DND-41 (cell line): ENCODE data around the gene SNPH.

Experiments
- ATAC-seq: fragments of 200-7000 bp; cut with Tn5 transposase; 3 replicates; pipeline ENCODE4 v1.9.1; 2021; ENCODE audit warnings: low read depth; ENCODE audit not compliant: insufficient read depth
- DNase-seq: peaks from one replicate; pipeline ENCODE4 v3.0.0-alpha.2; 2020
- H2AFZ ChIP-seq: 2 replicates; pipeline ENCODE4 v1.6.0; 2012; ENCODE audit warnings: low read depth, low read length
- H3K27ac ChIP-seq: 2 replicates; pipeline ENCODE4 v1.5.1; 2012; ENCODE audit warnings: low read length, inconsistent platforms
- H3K27me3 ChIP-seq: fragments of 200-600 bp; sonication (generic); 2 replicates; pipeline ENCODE4 v1.6.0; 2012; ENCODE audit warnings: low read length, mild to moderate bottlenecking, inconsistent platforms; ENCODE audit not compliant: insufficient read depth, poor library complexity
- H3K36me3 ChIP-seq: 2 replicates; pipeline ENCODE4 v1.5.1; 2012; ENCODE audit warnings: low read length, inconsistent platforms; ENCODE audit not compliant: insufficient read depth
- H3K4me1 ChIP-seq: 2 replicates; pipeline ENCODE4 v1.5.1; 2012; ENCODE audit warnings: mild to moderate bottlenecking, low read length; ENCODE audit not compliant: insufficient read depth
- H3K4me2 ChIP-seq: 2 replicates; pipeline ENCODE4 v1.6.0; 2012; ENCODE audit warnings: mild to moderate bottlenecking, moderate library complexity, low read length, inconsistent platforms; ENCODE audit not compliant: insufficient read depth
- H3K4me3 ChIP-seq, 2 experiments: fragments of 200-600 bp in 1 of 2; shearing (Covaris generic) in 1 of 2; 2 replicates each; pipeline ENCODE4 v1.5.1; 2012 to 2016; ENCODE audit warnings: inconsistent platforms in 2 of 2, low read length in 2 of 2, mild to moderate bottlenecking in 2 of 2, low read depth in 1 of 2, moderate library complexity in 1 of 2
- H3K79me2 ChIP-seq: 2 replicates; pipeline ENCODE4 v1.6.0; 2012; ENCODE audit warnings: low read length, inconsistent platforms; ENCODE audit not compliant: insufficient read depth
- H3K9ac ChIP-seq: 2 replicates; pipeline ENCODE4 v1.6.0; 2012; ENCODE audit warnings: low read depth, mild to moderate bottlenecking, inconsistent platforms, low read length, moderate library complexity
- H3K9me3 ChIP-seq: 2 replicates; pipeline ENCODE4 v1.5.1; 2012; ENCODE audit warnings: low read length, moderate library complexity, mild to moderate bottlenecking, inconsistent platforms; ENCODE audit not compliant: insufficient read depth, severe bottlenecking
- H4K20me1 ChIP-seq: 2 replicates; pipeline ENCODE4 v1.6.0; 2012; ENCODE audit warnings: low read length; ENCODE audit not compliant: insufficient read depth
- CTCF ChIP-seq: IDR thresholded peaks from 2 replicates; pipeline ENCODE4 v1.5.1; 2012; ENCODE audit warnings: borderline replicate concordance, low read length, moderate library complexity, mild to moderate bottlenecking; ENCODE audit not compliant: poor library complexity, severe bottlenecking; ENCODE audit errors: extremely low read depth
- EZH2 ChIP-seq: IDR thresholded peaks from 3 replicates; pipeline ENCODE4 v1.6.1; 2012; ENCODE audit warnings: borderline replicate concordance, low read depth, mild to moderate bottlenecking, moderate library complexity, low read length, inconsistent platforms; ENCODE audit not compliant: severe bottlenecking

SNPH gene

GRCh38 chr20:1345030-1345755, 79.1 kb downstream of the SNPH start:
- Histone ChIP-seq H3K79me2 (no peaks in the 10 kb centered on the region), H3K27ac (no peak overlapping the region), H3K36me3 (0 out of 2 replicates have a peak, but pooled peaks cover 5% of the 10 kb centered on the region), H3K9me3 (peaks cover 6% of the 10 kb centered on the region), H3K9ac (no peak overlapping the region), H4K20me1 (peaks cover 5% of the 10 kb centered on the region), H3K4me3 (no peak overlapping the region), H3K4me1 (peaks cover 16% of the 10 kb centered on the region), H2AFZ (no peak overlapping the region), H3K27me3 (no peaks in the 10 kb centered on the region), H3K4me2 (no peak overlapping the region)
- DNase-seq (peak; percentile 2), ATAC-seq (no peak)
- TF ChIP-seq EZH2 = no peak
- no peak for TF ChIP-seq CTCF

GRCh38 chr20:1345756-1346093, 79.6 kb downstream of the SNPH start:
- no peak overlapping the region for H3K4me3 ChIP-seq
- H3K27me3 ChIP-seq = no peaks in the 10 kb centered on the region
- DNase-seq = no peak
- no peak overlapping the region for H3K27ac ChIP-seq
- ATAC-seq = no peak
- H3K4me1 ChIP-seq = peaks cover 16% of the 10 kb centered on the region
- H3K9me3 ChIP-seq = peaks cover 6% of the 10 kb centered on the region
- no peak overlapping the region for H2AFZ ChIP-seq
- TF ChIP-seq CTCF = no peak
- TF ChIP-seq EZH2 = no peak
- H4K20me1 ChIP-seq = peaks cover 5% of the 10 kb centered on the region
- 0 out of 2 replicates have a peak, but pooled peaks cover 2% of the 10 kb centered on the region for H3K36me3 ChIP-seq
- H3K9ac ChIP-seq = no peak overlapping the region
- no peaks in the 10 kb centered on the region for H3K79me2 ChIP-seq
- H3K4me2 ChIP-seq = no peak overlapping the region

GRCh38 chr20:1346315-1346969, 80.3 kb downstream of the SNPH start:
- Histone ChIP-seq H3K9me3 (peaks cover 6% of the 10 kb centered on the region), H3K36me3 (no peaks in the 10 kb centered on the region), H4K20me1 (peaks cover 2% of the 10 kb centered on the region), H3K4me2 (no peak overlapping the region), H3K27me3 (no peaks in the 10 kb centered on the region), H3K79me2 (peaks cover 1% of the 10 kb centered on the region; the same call in 1 of the 2 replicates), H2AFZ (no peak overlapping the region), H3K27ac (peak overlapping the region; percentile 18; the same call in 1 of the 2 replicates), H3K9ac (no peak overlapping the region), H3K4me1 (peaks cover 16% of the 10 kb centered on the region), H3K4me3 (no peak overlapping the region)
- DNase-seq (no peak), ATAC-seq (peak; percentile 62; the same call in 2 of the 3 replicates)
- TF ChIP-seq EZH2 (no peak), CTCF (no peak)
